ENCODE data around the gene AGT. TPM values are rescaled to one million over a fixed set of nuclear protein-coding genes. Genes with fewer than 3 reads are reported as not detected.

Gene AGT
- total RNA-seq, 1 experiment from 2014 or later: 0.93 TPM

GRCh38 chr1:230677200-230677599, 36.7 kb downstream of the AGT start:
- H3K27me3 ChIP-seq (ENCODE audit: insufficient read depth, low read length): no peaks in the 10 kb centered on the region
- no peak overlapping the region for H3K4me2 ChIP-seq (ENCODE audit: low read length)
- no peak overlapping the region for H3K4me3 ChIP-seq (replicated peaks in 1 of 2; ENCODE audit: low read depth in 1 of 2, low read length in 2 of 2)
- TF ChIP-seq YY1 (IDR thresholded peaks at IDR 0.05; ENCODE audit: extremely low read depth, insufficient replicate concordance, low read depth, low read length): no peak
- no peak for TF ChIP-seq ZNF274 (IDR thresholded peaks at IDR 0.05; ENCODE audit: low read depth, low read length)
- no peak for TF ChIP-seq FOSL1 (IDR thresholded peaks at IDR 0.05; ENCODE audit: low read depth)
- TF ChIP-seq SIN3A (IDR thresholded peaks at IDR 0.05; ENCODE audit: low read depth): no peak
- no peak for TF ChIP-seq SRF (IDR thresholded peaks at IDR 0.05; ENCODE audit: low read depth)
- TF ChIP-seq ZBTB33 (IDR thresholded peaks at IDR 0.05; ENCODE audit: extremely low read depth, insufficient replicate concordance, low read length): no peak
- no peak for TF ChIP-seq RAD21 (IDR thresholded peaks at IDR 0.05; ENCODE audit: low read depth)
- TF ChIP-seq TCF7L2 (IDR thresholded peaks at IDR 0.05; ENCODE audit: borderline replicate concordance, extremely low read depth, insufficient read depth, insufficient read length): no peak
- TF ChIP-seq REST (IDR thresholded peaks at IDR 0.05; ENCODE audit: low read depth): no peak
- no peak for TF ChIP-seq POLR2A (IDR thresholded peaks at IDR 0.05; ENCODE audit: borderline replicate concordance, extremely low read depth, insufficient read depth, insufficient read length)
- TF ChIP-seq POLR2AphosphoS5 (IDR thresholded peaks at IDR 0.05; ENCODE audit: low read depth, low read length): no peak
- no peak for TF ChIP-seq ELF1 (IDR thresholded peaks at IDR 0.05; ENCODE audit: borderline replicate concordance, low read depth)
- TF ChIP-seq CBX3 (IDR thresholded peaks at IDR 0.05; ENCODE audit: low read depth): no peak
- TF ChIP-seq, protein P1, sequence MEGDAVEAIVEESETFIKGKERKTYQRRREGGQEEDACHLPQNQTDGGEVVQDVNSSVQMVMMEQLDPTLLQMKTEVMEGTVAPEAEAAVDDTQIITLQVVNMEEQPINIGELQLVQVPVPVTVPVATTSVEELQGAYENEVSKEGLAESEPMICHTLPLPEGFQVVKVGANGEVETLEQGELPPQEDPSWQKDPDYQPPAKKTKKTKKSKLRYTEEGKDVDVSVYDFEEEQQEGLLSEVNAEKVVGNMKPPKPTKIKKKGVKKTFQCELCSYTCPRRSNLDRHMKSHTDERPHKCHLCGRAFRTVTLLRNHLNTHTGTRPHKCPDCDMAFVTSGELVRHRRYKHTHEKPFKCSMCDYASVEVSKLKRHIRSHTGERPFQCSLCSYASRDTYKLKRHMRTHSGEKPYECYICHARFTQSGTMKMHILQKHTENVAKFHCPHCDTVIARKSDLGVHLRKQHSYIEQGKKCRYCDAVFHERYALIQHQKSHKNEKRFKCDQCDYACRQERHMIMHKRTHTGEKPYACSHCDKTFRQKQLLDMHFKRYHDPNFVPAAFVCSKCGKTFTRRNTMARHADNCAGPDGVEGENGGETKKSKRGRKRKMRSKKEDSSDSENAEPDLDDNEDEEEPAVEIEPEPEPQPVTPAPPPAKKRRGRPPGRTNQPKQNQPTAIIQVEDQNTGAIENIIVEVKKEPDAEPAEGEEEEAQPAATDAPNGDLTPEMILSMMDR (IDR thresholded peaks at IDR 0.05 in 2 of 3, conservative IDR thresholded peaks at IDR 0.05 in 1 of 3; ENCODE audit: borderline replicate concordance in 1 of 3, insufficient read depth in 1 of 3, low read depth in 2 of 3, low read length in 2 of 3): no peak
- TF ChIP-seq MAX (IDR thresholded peaks at IDR 0.05): no peak
- TF ChIP-seq, protein P2, sequence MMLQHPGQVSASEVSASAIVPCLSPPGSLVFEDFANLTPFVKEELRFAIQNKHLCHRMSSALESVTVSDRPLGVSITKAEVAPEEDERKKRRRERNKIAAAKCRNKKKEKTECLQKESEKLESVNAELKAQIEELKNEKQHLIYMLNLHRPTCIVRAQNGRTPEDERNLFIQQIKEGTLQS (IDR thresholded peaks at IDR 0.05): no peak
- no peak for TF ChIP-seq ZFX (IDR thresholded peaks at IDR 0.05)
- no peak for TF ChIP-seq EZH2 (IDR thresholded peaks at IDR 0.05)
- TF ChIP-seq EZH2phosphoT487 (IDR thresholded peaks at IDR 0.05; ENCODE audit: borderline replicate concordance): no peak
- peaks cover 2 to 15% of the 10 kb centered on the region in 2 experiments; a peak in 3 of 4 replicates for H3K36me3 ChIP-seq (ENCODE audit: control insufficient read depth in 1 of 2, insufficient read depth in 2 of 2, low read length in 2 of 2)
- DNase-seq (ENCODE audit: low read depth, low spot score) (no peak), ATAC-seq (no peak)
- H3K79me2 ChIP-seq (ENCODE audit: insufficient read depth, low read length): no peaks in the 10 kb centered on the region
- no peak overlapping the region for H3K9ac ChIP-seq (ENCODE audit: low read length)
- H3K9me2 ChIP-seq (ENCODE audit: insufficient read depth): no peaks in the 10 kb centered on the region
- no peak overlapping the region for H3K27ac ChIP-seq (ENCODE audit: low read depth, low read length)
- intact Hi-C loops (cut with micrococcal nuclease): no loop called here
- ChIA-PET POLR2A (no interaction called here), RAD21 (ENCODE audit: low non-redundant PET in 1 of 2, low total read pairs in 2 of 2, uncharacterized antibody in 2 of 2, unreplicated experiment in 2 of 2) (no interaction called here), CTCF (no interaction called here)
- no peaks in the 10 kb centered on the region for H3K9me3 ChIP-seq (ENCODE audit: control insufficient read depth in 1 of 2, insufficient read depth in 1 of 2, low read depth in 1 of 2, low read length in 2 of 2)
- no TSS peak for BruUV-seq (replicated peaks)
- peaks cover 9 to 13% of the 10 kb centered on the region in 2 experiments for H3K4me1 ChIP-seq (ENCODE audit: control insufficient read depth in 1 of 2, insufficient read depth in 2 of 2, low read length in 2 of 2)
- no peaks in the 10 kb centered on the region for H4K20me1 ChIP-seq (ENCODE audit: insufficient read depth)
- H2AFZ ChIP-seq (ENCODE audit: low read depth, low read length, poor library complexity, severe bottlenecking): no peak overlapping the region
